Cardiac muscle cell (in vitro differentiated cells and primary cell): Measurements from ENCODE around the gene TMEM167B. TPM values are rescaled to one million over a fixed set of nuclear protein-coding genes. Genes with fewer than 3 reads are reported as not detected.
"Not testable (repeated sequence)": the region's sequence is repeated elsewhere in the genome, so short reads cannot be mapped to it uniquely, and the experiment has no call there.

ENCODE experiments used
- DNase-seq, 2 donors: peaks; one replicate each; pipeline versions ENCODE4 v3.0.0 to v3.0.0-alpha.2; 2010 to 2017; ENCODE audit warnings: low read depth in 1 of 2, low spot score in 1 of 2
- H3K27ac ChIP-seq: fragments of 200-600 bp; sonication (generic); 2 replicates; pipeline ENCODE4 v1.5.1; 2016
- H3K27me3 ChIP-seq: fragments of 200-600 bp; sonication (generic); 2 replicates; pipeline ENCODE4 v1.6.0; 2016; ENCODE audit warnings: control low read depth
- H3K36me3 ChIP-seq: fragments of 200-600 bp; sonication (generic); 2 replicates; pipeline ENCODE4 v1.5.1; 2016; ENCODE audit warnings: control low read depth
- H3K4me1 ChIP-seq: fragments of 200-600 bp; sonication (generic); 2 replicates; pipeline ENCODE4 v1.8.1; 2017; ENCODE audit warnings: low read depth, mild to moderate bottlenecking, mixed run types
- H3K4me3 ChIP-seq: fragments of 200-600 bp; sonication (generic); 2 replicates; pipeline ENCODE4 v1.5.1; 2016; ENCODE audit warnings: mild to moderate bottlenecking
- H3K9me3 ChIP-seq: fragments of 200-600 bp; sonication (generic); 2 replicates; pipeline ENCODE4 v1.5.1; 2017; ENCODE audit warnings: low read depth, mild to moderate bottlenecking, control low read depth
- CTCF ChIP-seq: IDR thresholded peaks from 2 replicates; pipeline ENCODE4 v1.5.1; 2012; ENCODE audit warnings: low read depth, mild to moderate bottlenecking, low read length
- polyA plus RNA-seq: library from polyadenylated mRNA; unstranded; fragments of >200 nt; fragmentation: Nextera tagmentation; extraction: Ambion mirVana; gene quantifications from 2 replicates; pipeline ENCODE4 v1.2.1, GENCODE V29; 2016
- total RNA-seq: library from RNA; depleted of rRNA; stranded (reverse); fragments of >200 nt; gene quantifications from 2 replicates; pipeline ENCODE4 v1.2.3, GENCODE V29; 2016

TMEM167B gene
- total and polyA plus RNA-seq, 2 experiments from 2014 or later, result 18.7 to 19.3 TPM

GRCh38 chr1:109137958-109138357 is 47.4 kb downstream of the TMEM167B start:
- Histone ChIP-seq H3K27me3 (no peaks in the 10 kb centered on the region), H3K36me3 (no peaks in the 10 kb centered on the region), H3K27ac (no peak overlapping the region), H3K4me1 (no peaks in the 10 kb centered on the region), H3K4me3 (no peak overlapping the region), H3K9me3 (no peaks in the 10 kb centered on the region)
- no peak for TF ChIP-seq CTCF
- no peak for DNase-seq

- H3K27ac ChIP-seq, result no peak overlapping the region
- TF ChIP-seq CTCF, result no peak
- DNase-seq, result no peak
- H3K27me3 ChIP-seq, result no peaks in the 10 kb centered on the region
- H3K36me3 ChIP-seq, result no peaks in the 10 kb centered on the region
- no peaks in the 10 kb centered on the region for H3K4me1 ChIP-seq
- no peaks in the 10 kb centered on the region for H3K9me3 ChIP-seq
- no peak overlapping the region for H3K4me3 ChIP-seq
These were observed 47.8 kb downstream of the TMEM167B start for GRCh38 chr1:109138358-109138757.

- no peak overlapping the region for H3K4me3 ChIP-seq
- H3K36me3 ChIP-seq, result no peaks in the 10 kb centered on the region
- no peak overlapping the region for H3K27ac ChIP-seq
- DNase-seq, result no peak
- no peak for TF ChIP-seq CTCF
- no peaks in the 10 kb centered on the region for H3K4me1 ChIP-seq
- no peaks in the 10 kb centered on the region for H3K27me3 ChIP-seq
- no peaks in the 10 kb centered on the region for H3K9me3 ChIP-seq
These were observed 49.8 kb downstream of the TMEM167B start for GRCh38 chr1:109140392-109140791.

- no peak for DNase-seq
- H3K27ac ChIP-seq, result no peak overlapping the region
- H3K27me3 ChIP-seq, result no peaks in the 10 kb centered on the region
- H3K9me3 ChIP-seq, result no peaks in the 10 kb centered on the region
- no peak for TF ChIP-seq CTCF
- no peaks in the 10 kb centered on the region for H3K36me3 ChIP-seq
- H3K4me3 ChIP-seq, result no peak overlapping the region
- no peaks in the 10 kb centered on the region for H3K4me1 ChIP-seq
These were observed 51.7 kb downstream of the TMEM167B start for GRCh38 chr1:109142260-109142659.

GRCh38 chr1:109142725-109143124 is 52.2 kb downstream of the TMEM167B start:
- H3K4me1 ChIP-seq, H3K27ac ChIP-seq, H3K36me3 ChIP-seq, DNase-seq, H3K9me3 ChIP-seq, H3K27me3 ChIP-seq, H3K4me3 ChIP-seq: not testable (repeated sequence)

Other genes with a start within 250 kb of the TMEM167B start
- not detected in 2 replicates for gene AKNAD1, start 233.7 kb upstream of the TMEM167B start, total RNA-seq
- not detected in 2 replicates for gene AKNAD1, start 233.7 kb upstream of the TMEM167B start, polyA plus RNA-seq
- 7.3 and 13.9 TPM in 2 replicates for gene GPSM2, start 213.8 kb upstream of the TMEM167B start, total RNA-seq
- gene GPSM2, start 213.8 kb upstream of the TMEM167B start, polyA plus RNA-seq, result 4.1 and 21.0 TPM in 2 replicates
- gene CLCC1, start 127.3 kb upstream of the TMEM167B start, total RNA-seq, result 19.0 and 22.6 TPM in 2 replicates
- 12.5 and 21.4 TPM in 2 replicates for gene CLCC1, start 127.3 kb upstream of the TMEM167B start, polyA plus RNA-seq
- 6.7 and 6.9 TPM in 2 replicates for gene WDR47, start 48.7 kb upstream of the TMEM167B start, total RNA-seq
- gene WDR47, start 48.7 kb upstream of the TMEM167B start, polyA plus RNA-seq, result 7.9 and 9.1 TPM in 2 replicates
- 8.8 and 14.0 TPM in 2 replicates for gene TAF13, start 14.8 kb upstream of the TMEM167B start, total RNA-seq
- gene TAF13, start 14.8 kb upstream of the TMEM167B start, polyA plus RNA-seq, result 4.5 and 7.2 TPM in 2 replicates
- gene ELAPOR1, start 23.4 kb downstream of the TMEM167B start, total RNA-seq, result 0.11 TPM in 1 of 2 replicates, not detected in the other
- gene ELAPOR1, start 23.4 kb downstream of the TMEM167B start, polyA plus RNA-seq, result not detected in 2 replicates
- 88.2 and 103 TPM in 2 replicates for gene SARS1, start 123.2 kb downstream of the TMEM167B start, total RNA-seq
- 109 and 115 TPM in 2 replicates for gene SARS1, start 123.2 kb downstream of the TMEM167B start, polyA plus RNA-seq
- gene CELSR2, start 158.8 kb downstream of the TMEM167B start, total RNA-seq, result 10.3 and 12.9 TPM in 2 replicates
- 5.8 and 6.1 TPM in 2 replicates for gene CELSR2, start 158.8 kb downstream of the TMEM167B start, polyA plus RNA-seq
- 7.5 and 41.8 TPM in 2 replicates for gene PSRC1, start 192.4 kb downstream of the TMEM167B start, total RNA-seq
- 13.4 and 45.6 TPM in 2 replicates for gene PSRC1, start 192.4 kb downstream of the TMEM167B start, polyA plus RNA-seq
- gene MYBPHL, start 216.2 kb downstream of the TMEM167B start, total RNA-seq, result not detected in 2 replicates
- 0.57 TPM in 1 of 2 replicates, not detected in the other for gene MYBPHL, start 216.2 kb downstream of the TMEM167B start, polyA plus RNA-seq